H1 (cell line): ENCODE measurements around the gene PASK. TPM values are rescaled to one million over a fixed set of nuclear protein-coding genes. Genes with fewer than 3 reads are reported as not detected.

Experiments
- CTCF ChIA-PET: fragments of 300-600 bp; sonication (Branson Sonifier 250); formaldehyde crosslinking; loops from one replicate; lab custom pipeline; 2021; ENCODE audit not compliant: partially characterized antibody; lab: Charles Lee
- POLR2A ChIA-PET: fragments of 300-600 bp; sonication (Branson Sonifier 250); formaldehyde crosslinking; loops from one replicate; lab custom pipeline; 2021; ENCODE audit warnings: inconsistent platforms; ENCODE audit not compliant: partially characterized antibody; lab: Charles Lee
- DNase-seq, 2 experiments: peaks; one replicate each; pipeline versions ENCODE4 v3.0.0 to v3.0.0-alpha.2; 2010 to 2022; ENCODE audit warnings: low spot score in 2 of 2, low read depth in 1 of 2, mixed read lengths in 1 of 2
- FAIRE-seq: peaks from 2 replicates; lab custom pipeline; 2011; peaks lifted over from hg19 to GRCh38; lab: Jason Lieb, UNC
- H2AFZ ChIP-seq: 2 replicates; pipeline ENCODE4 v1.8.1; 2012; ENCODE audit warnings: low read length, inconsistent platforms
- H2AK5ac ChIP-seq: 2 replicates; pipeline ENCODE4 v1.6.1; 2013; ENCODE audit warnings: low read depth, low read length
- H2BK120ac ChIP-seq: replicated peaks from 2 replicates; pipeline ENCODE3; 2013; ENCODE audit warnings: low read depth, low read length, inconsistent platforms
- H2BK12ac ChIP-seq: 2 replicates; pipeline ENCODE4 v1.6.1; 2013; ENCODE audit warnings: low read depth, low read length
- H2BK15ac ChIP-seq: 2 replicates; pipeline ENCODE4 v1.6.1; 2013; ENCODE audit warnings: low read length
- H2BK20ac ChIP-seq: 2 replicates; pipeline ENCODE4 v1.6.1; 2013; ENCODE audit warnings: low read length
- H2BK5ac ChIP-seq: 2 replicates; pipeline ENCODE4 v1.6.1; 2013; ENCODE audit warnings: low read depth, low read length
- H3K14ac ChIP-seq: 2 replicates; pipeline ENCODE4 v1.6.1; 2013; ENCODE audit warnings: inconsistent platforms; ENCODE audit not compliant: insufficient read length
- H3K18ac ChIP-seq: 2 replicates; pipeline ENCODE4 v1.6.1; 2013; ENCODE audit warnings: low read length; ENCODE audit errors: extremely low read depth
- H3K23ac ChIP-seq: 2 replicates; pipeline ENCODE4 v1.6.1; 2013; ENCODE audit warnings: inconsistent platforms; ENCODE audit not compliant: insufficient read length
- H3K23me2 ChIP-seq: 2 replicates; pipeline ENCODE4 v1.6.1; 2013; ENCODE audit warnings: low read depth, low read length
- H3K27ac ChIP-seq: 2 replicates; pipeline ENCODE4 v1.6.1; 2011; ENCODE audit warnings: low read depth, low read length, inconsistent platforms
- H3K27me3 ChIP-seq, 4 experiments: replicated peaks in 1 of 4; 1 replicate in 1 of 4; 2 replicates in 3 of 4; pipeline versions ENCODE4 v1.6.1 to v1.8.1; 2011 to 2013; ENCODE audit warnings: low read length in 3 of 4, mild to moderate bottlenecking in 3 of 4, inconsistent platforms in 2 of 4, mixed read lengths in 2 of 4, moderate library complexity in 1 of 4; ENCODE audit not compliant: control insufficient read depth in 3 of 4, insufficient read depth in 3 of 4; ENCODE audit errors: extremely low read depth in 1 of 4
- H3K36me3 ChIP-seq, 4 experiments: 2 replicates each; pipeline versions ENCODE4 v1.6.1 to v1.8.1; 2011 to 2013; ENCODE audit warnings: mild to moderate bottlenecking in 4 of 4, low read length in 3 of 4, moderate library complexity in 2 of 4, control low read depth in 1 of 4, inconsistent platforms in 1 of 4; ENCODE audit not compliant: insufficient read depth in 4 of 4, control insufficient read depth in 2 of 4
- H3K4ac ChIP-seq: replicated peaks from 2 replicates; pipeline ENCODE3; 2013; ENCODE audit warnings: low read length, low read depth, mixed read lengths, inconsistent platforms; ENCODE audit not compliant: insufficient read length
- H3K4me1 ChIP-seq, 4 experiments: replicated peaks in 1 of 4; 1 replicate in 1 of 4; 2 replicates in 3 of 4; pipeline versions ENCODE4 v1.6.1 to v1.8.1; 2011 to 2013; ENCODE audit warnings: low read length in 3 of 4, inconsistent platforms in 2 of 4, mixed read lengths in 1 of 4; ENCODE audit not compliant: insufficient read depth in 4 of 4, control insufficient read depth in 3 of 4
- H3K4me2 ChIP-seq, 2 experiments: 2 replicates each; pipeline versions ENCODE4 v1.6.1 to v1.8.1; 2011 to 2013; ENCODE audit warnings: low read depth in 2 of 2, low read length in 2 of 2, control low read depth in 1 of 2, inconsistent platforms in 1 of 2, mild to moderate bottlenecking in 1 of 2; ENCODE audit not compliant: insufficient read depth in 1 of 2
- H3K4me3 ChIP-seq, 4 experiments: fragments of 200-600, 300-600 bp in 1 of 4; sonication (generic), shearing (Covaris generic), sonication (Bioruptor Twin) in 1 of 4; 2 replicates each; pipeline versions ENCODE4 v1.5.1 to v1.8.1; 2011 to 2016; ENCODE audit warnings: low read length in 4 of 4, low read depth in 3 of 4, control low read depth in 2 of 4, inconsistent platforms in 2 of 4, mild to moderate bottlenecking in 2 of 4, mixed read lengths in 1 of 4, moderate library complexity in 1 of 4; ENCODE audit not compliant: insufficient read depth in 2 of 4; ENCODE audit errors: extremely low read depth in 1 of 4
- H3K56ac ChIP-seq: replicated peaks from 2 replicates; pipeline ENCODE3; 2013; ENCODE audit warnings: low read depth, mild to moderate bottlenecking, mixed read lengths, low read length, inconsistent platforms; ENCODE audit not compliant: insufficient read length
- H3K79me1 ChIP-seq: 2 replicates; pipeline ENCODE4 v1.6.1; 2013; ENCODE audit warnings: low read depth, low read length, control low read depth
- H3K79me2 ChIP-seq, 2 experiments: 2 replicates each; pipeline versions ENCODE4 v1.6.1 to v1.8.1; 2012 to 2013; ENCODE audit warnings: low read length in 2 of 2, mild to moderate bottlenecking in 2 of 2, inconsistent platforms in 1 of 2; ENCODE audit not compliant: insufficient read depth in 2 of 2, control insufficient read depth in 1 of 2
- H3K9ac ChIP-seq, 4 experiments: replicated peaks in 1 of 4; 1 replicate in 1 of 4; 2 replicates in 3 of 4; pipeline versions ENCODE4 v1.6.1 to v1.8.1; 2011 to 2013; ENCODE audit warnings: low read depth in 3 of 4, low read length in 3 of 4, control low read depth in 2 of 4, mild to moderate bottlenecking in 2 of 4, moderate library complexity in 2 of 4, inconsistent platforms in 1 of 4; ENCODE audit errors: extremely low read depth in 1 of 4
- H3K9me3 ChIP-seq, 2 experiments: 2 replicates each; pipeline versions ENCODE4 v1.6.1 to v1.8.1; 2012 to 2013; ENCODE audit warnings: mild to moderate bottlenecking in 2 of 2, moderate library complexity in 2 of 2, control low read depth in 1 of 2, inconsistent platforms in 1 of 2, low read depth in 1 of 2, low read length in 1 of 2, mixed read lengths in 1 of 2; ENCODE audit not compliant: insufficient read depth in 2 of 2
- H4K20me1 ChIP-seq, 2 experiments: replicated peaks in 1 of 2; 2 replicates each; pipeline versions ENCODE3 to v1.8.1; 2011 to 2013; ENCODE audit warnings: inconsistent platforms in 2 of 2, low read length in 2 of 2, mild to moderate bottlenecking in 1 of 2; ENCODE audit not compliant: insufficient read depth in 2 of 2, control insufficient read depth in 1 of 2
- H4K5ac ChIP-seq: 2 replicates; pipeline ENCODE4 v1.6.1; 2013; ENCODE audit warnings: low read length, low read depth, mixed read lengths, inconsistent platforms; ENCODE audit not compliant: insufficient read length
- H4K8ac ChIP-seq: 2 replicates; pipeline ENCODE4 v1.8.0; 2013; ENCODE audit warnings: mild to moderate bottlenecking, moderate library complexity, low read length, inconsistent platforms; ENCODE audit not compliant: insufficient read depth; ENCODE audit errors: extremely low read depth
- H4K91ac ChIP-seq: replicated peaks from 2 replicates; pipeline ENCODE3; 2013; ENCODE audit warnings: low read length, mixed read lengths, inconsistent platforms; ENCODE audit not compliant: insufficient read length
- EZH2 ChIP-seq: fragments of 200-600 bp; sonication (generic); IDR thresholded peaks from 2 replicates; pipeline ENCODE4 v1.7.1; 2012; ENCODE audit warnings: low read depth, mild to moderate bottlenecking, moderate library complexity, low read length, inconsistent platforms; ENCODE audit not compliant: severe bottlenecking
- GABPA ChIP-seq: IDR thresholded peaks from 2 replicates; pipeline ENCODE4 v1.6.1; 2011; ENCODE audit warnings: mild to moderate bottlenecking, low read length, moderate library complexity, borderline replicate concordance; ENCODE audit not compliant: insufficient read depth
- KDM1A ChIP-seq: fragments of 200-600, 300-600 bp; sonication (generic); IDR thresholded peaks from 2 replicates; pipeline ENCODE4 v1.7.1; 2016; ENCODE audit warnings: mild to moderate bottlenecking, low read length, borderline replicate concordance
- RBBP5 ChIP-seq: IDR thresholded peaks from 2 replicates; pipeline ENCODE4 v1.7.1; 2012; ENCODE audit warnings: low read depth, mild to moderate bottlenecking, inconsistent platforms, low read length, moderate library complexity, borderline replicate concordance
- SIRT6 ChIP-seq: IDR thresholded peaks from one replicate; pipeline ENCODE4 v1.7.1; 2012; ENCODE audit warnings: low read length, inconsistent platforms
- SRF ChIP-seq: IDR thresholded peaks from 2 replicates; pipeline ENCODE4 v1.6.1; 2011; ENCODE audit warnings: mild to moderate bottlenecking, low read depth, low read length, moderate library complexity
- WGBS, 2 experiments: shearing (Covaris generic) in 1 of 2; methylation state at CpG; one replicate each; pipeline versions ENCODE4 v1.1.6 to v1.1.7; 2013 to 2015; ENCODE audit warnings: low lambda C conversion rate in 2 of 2, mixed read lengths in 2 of 2, inconsistent platforms in 1 of 2, low coverage in 1 of 2, missing lambda C conversion rate in 1 of 2; ENCODE audit not compliant: insufficient replicate concordance in 2 of 2, insufficient coverage in 1 of 2, insufficient read length in 1 of 2; ENCODE audit errors: extremely low coverage in 1 of 2, missing lambda C conversion rate in 1 of 2; 5-methylcytosine and 5-hydroxymethylcytosine counted together
- polyA plus RNA-seq, 7 experiments: library from polyadenylated mRNA; depleted of rRNA in 3 of 7; stranded (reverse) in 5 of 7; unstranded in 2 of 7; fragments of >200 nt in 5 of 7; fragments of 200-250 nt in 2 of 7; gene quantifications; 1 replicate in 5 of 7; 2 replicates in 1 of 7; 4 replicates in 1 of 7; pipeline versions ENCODE4 v1.2.1 to v1.2.3, GENCODE V29; 2011 to 2013; ENCODE audit warnings: missing spikeins in 2 of 7, mixed read lengths in 2 of 7
- total RNA-seq: library from RNA; stranded (reverse); fragmentation: NEBNext Ultra II Directional; extraction: Animal tissue kit (Norgen Biotek cat#: 25700); gene quantifications from 2 replicates; pipeline ENCODE4 v1.2.1, GENCODE V29; 2021
- TF ChIP-seq, protein P1 (sequence below): IDR thresholded peaks from 2 replicates; pipeline ENCODE4 v1.6.1; 2012; ENCODE audit warnings: inconsistent platforms

PASK gene
- total and polyA plus RNA-seq, 2 of the 8 experiments (the other 6 are each of a cell fraction or from before 2014, with no cell fraction given), result 20.5 to 66.1 TPM

DNA sequence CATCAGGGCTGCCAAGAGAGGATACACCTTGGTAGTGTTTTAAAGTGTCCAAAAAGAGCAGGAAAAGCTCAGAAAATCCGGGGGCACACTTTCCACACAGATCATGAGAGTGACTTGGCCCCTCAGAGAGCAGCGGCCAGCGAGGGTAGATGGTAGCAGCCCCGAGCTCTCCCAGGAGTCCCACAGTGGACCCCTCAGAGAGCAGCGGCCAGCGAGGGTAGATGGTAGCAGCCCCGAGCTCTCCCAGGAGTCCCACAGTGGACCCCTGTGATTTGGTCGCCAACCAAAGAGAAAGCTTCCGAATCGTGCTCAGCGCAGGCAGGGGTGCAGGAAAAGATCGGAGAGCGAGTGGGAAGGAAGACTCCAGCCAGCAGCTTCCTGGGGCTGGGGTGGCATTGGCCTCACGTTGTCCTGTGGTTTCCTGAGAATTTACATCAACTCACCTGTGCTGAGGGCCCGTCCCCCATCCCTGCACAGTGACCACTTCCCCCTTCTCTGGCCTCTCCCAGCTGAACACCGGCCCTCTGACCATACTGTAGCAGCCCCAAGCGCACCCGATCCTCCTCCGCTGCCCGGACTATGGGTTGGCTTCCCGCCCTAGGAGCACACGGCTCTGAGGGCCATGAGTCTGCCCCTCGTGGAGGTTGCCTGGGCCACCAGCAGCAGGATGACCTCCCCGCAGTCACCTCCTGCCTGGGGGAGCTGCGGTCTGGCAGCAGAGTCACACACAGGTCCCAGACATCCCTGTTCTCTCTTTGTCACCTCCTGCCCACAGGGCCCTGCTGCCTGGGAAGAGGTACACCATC, 80.9 kb downstream of the PASK start:
- Histone ChIP-seq H2BK12ac (no peak overlapping the region), H3K79me1 (no peaks in the 10 kb centered on the region), H3K27ac (no peak overlapping the region), H3K9ac (no peak overlapping the region), H2AK5ac (no peak overlapping the region), H3K4ac (no peak overlapping the region), H2BK120ac (no peak overlapping the region), H4K5ac (no peak overlapping the region), H2AFZ (no peak overlapping the region), H3K27me3 (no peaks in the 10 kb centered on the region), H3K14ac (no peak overlapping the region), H4K20me1 (no peaks in the 10 kb centered on the region), H3K4me2 (no peak overlapping the region), H3K4me3 (no peak overlapping the region), H3K23ac (no peak overlapping the region), H4K8ac (no peak overlapping the region), H4K91ac (no peak overlapping the region), H3K9me3 (no peaks in the 10 kb centered on the region), H3K56ac (no peak overlapping the region), H2BK5ac (no peak overlapping the region), H3K36me3 (no peaks in the 10 kb centered on the region), H2BK20ac (no peak overlapping the region), H3K18ac (no peak overlapping the region), H2BK15ac (no peak overlapping the region), H3K23me2 (no peaks in the 10 kb centered on the region), H3K79me2 (no peaks in the 10 kb centered on the region), H3K4me1 (peaks cover 0 to 5% (median 2%) of the 10 kb centered on the region in 4 experiments; a peak in 3 of 7 replicates)
- FAIRE-seq, result no peak
- WGBS, 2 experiments, result 89% methylated on average over 22 of the region's 25 CpGs; no CpG with 5 or more reads in 1 of the 2 experiments
- no peak for DNase-seq
- TF ChIP-seq GABPA (no peak), SIRT6 (no peak), EZH2 (no peak), RBBP5 (no peak), KDM1A (no peak), SRF (no peak)
- TF ChIP-seq, protein P1, sequence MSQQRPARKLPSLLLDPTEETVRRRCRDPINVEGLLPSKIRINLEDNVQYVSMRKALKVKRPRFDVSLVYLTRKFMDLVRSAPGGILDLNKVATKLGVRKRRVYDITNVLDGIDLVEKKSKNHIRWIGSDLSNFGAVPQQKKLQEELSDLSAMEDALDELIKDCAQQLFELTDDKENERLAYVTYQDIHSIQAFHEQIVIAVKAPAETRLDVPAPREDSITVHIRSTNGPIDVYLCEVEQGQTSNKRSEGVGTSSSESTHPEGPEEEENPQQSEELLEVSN, result peak; percentile 43; the same call in 1 of the 2 replicates
- ChIA-PET CTCF (interaction anchor here (0.5 to 2.3 kb wide), 12 partner anchors 10 to 933 kb away, joined by 3 to 12 read pairs (median 4); no protein-coding TSS in a partner anchor), POLR2A (no interaction called here)
